ENCODE results near the gene HSF5.

DNA sequence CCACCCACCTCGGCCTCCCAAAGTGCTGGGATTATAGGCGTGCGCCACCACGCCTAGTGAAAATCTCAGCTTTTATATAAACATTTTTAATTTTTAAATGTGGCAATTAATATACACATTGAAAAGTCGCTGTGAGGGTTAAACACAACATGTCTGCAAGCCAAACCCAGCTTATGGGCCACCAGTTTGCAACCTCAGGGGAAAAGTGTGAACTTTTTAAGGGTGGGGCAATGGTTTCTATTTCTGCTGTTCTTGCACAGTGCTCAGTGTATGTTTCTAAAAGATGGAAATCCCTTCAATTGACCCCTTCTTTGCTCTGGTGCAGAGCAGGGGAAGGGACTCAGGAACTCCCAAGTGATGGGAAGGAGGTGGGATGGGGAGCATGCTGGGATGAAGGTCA, 117.9 kb downstream of the HSF5 start:
- TF ChIP-seq POLR2A (IDR thresholded peaks at IDR 0.05), result no peak
- TF ChIP-seq, protein P1, sequence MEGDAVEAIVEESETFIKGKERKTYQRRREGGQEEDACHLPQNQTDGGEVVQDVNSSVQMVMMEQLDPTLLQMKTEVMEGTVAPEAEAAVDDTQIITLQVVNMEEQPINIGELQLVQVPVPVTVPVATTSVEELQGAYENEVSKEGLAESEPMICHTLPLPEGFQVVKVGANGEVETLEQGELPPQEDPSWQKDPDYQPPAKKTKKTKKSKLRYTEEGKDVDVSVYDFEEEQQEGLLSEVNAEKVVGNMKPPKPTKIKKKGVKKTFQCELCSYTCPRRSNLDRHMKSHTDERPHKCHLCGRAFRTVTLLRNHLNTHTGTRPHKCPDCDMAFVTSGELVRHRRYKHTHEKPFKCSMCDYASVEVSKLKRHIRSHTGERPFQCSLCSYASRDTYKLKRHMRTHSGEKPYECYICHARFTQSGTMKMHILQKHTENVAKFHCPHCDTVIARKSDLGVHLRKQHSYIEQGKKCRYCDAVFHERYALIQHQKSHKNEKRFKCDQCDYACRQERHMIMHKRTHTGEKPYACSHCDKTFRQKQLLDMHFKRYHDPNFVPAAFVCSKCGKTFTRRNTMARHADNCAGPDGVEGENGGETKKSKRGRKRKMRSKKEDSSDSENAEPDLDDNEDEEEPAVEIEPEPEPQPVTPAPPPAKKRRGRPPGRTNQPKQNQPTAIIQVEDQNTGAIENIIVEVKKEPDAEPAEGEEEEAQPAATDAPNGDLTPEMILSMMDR (IDR thresholded peaks at IDR 0.05), result no peak

Measured in Peyer's patch (tissue), 4 donors.